Duodenal mucosa (tissue), 2 donors: ENCODE data around the gene CLDN9.

Experiments used
- H3K27ac ChIP-seq: one replicate; pipeline ENCODE4 v1.7.0; 2013; ENCODE audit warnings: low read depth, low read length
- H3K27me3 ChIP-seq, 2 donors: one replicate each; pipeline ENCODE4 v1.7.0; 2013; ENCODE audit warnings: low read length in 2 of 2, control low read depth in 1 of 2; ENCODE audit not compliant: insufficient read depth in 2 of 2, control insufficient read depth in 1 of 2
- H3K36me3 ChIP-seq, 2 donors: one replicate each; pipeline ENCODE4 v1.7.0; 2013; ENCODE audit warnings: low read length in 2 of 2, control low read depth in 1 of 2; ENCODE audit not compliant: insufficient read depth in 2 of 2, control insufficient read depth in 1 of 2
- H3K4me1 ChIP-seq, 2 donors: one replicate each; pipeline ENCODE4 v1.7.0; 2013; ENCODE audit warnings: low read length in 2 of 2, control low read depth in 1 of 2; ENCODE audit not compliant: insufficient read depth in 2 of 2, control insufficient read depth in 1 of 2
- H3K4me3 ChIP-seq, 2 donors: one replicate each; pipeline ENCODE4 v1.7.0; 2013; ENCODE audit warnings: low read length in 2 of 2, low read depth in 1 of 2
- H3K9ac ChIP-seq, 2 donors: one replicate each; pipeline ENCODE4 v1.7.0; 2013; ENCODE audit warnings: low read length in 2 of 2, low read depth in 1 of 2
- H3K9me3 ChIP-seq, 2 donors: one replicate each; pipeline ENCODE4 v1.7.0; 2013; ENCODE audit warnings: low read length in 2 of 2, control low read depth in 1 of 2; ENCODE audit not compliant: control insufficient read depth in 1 of 2

The CLDN9 gene

DNA sequence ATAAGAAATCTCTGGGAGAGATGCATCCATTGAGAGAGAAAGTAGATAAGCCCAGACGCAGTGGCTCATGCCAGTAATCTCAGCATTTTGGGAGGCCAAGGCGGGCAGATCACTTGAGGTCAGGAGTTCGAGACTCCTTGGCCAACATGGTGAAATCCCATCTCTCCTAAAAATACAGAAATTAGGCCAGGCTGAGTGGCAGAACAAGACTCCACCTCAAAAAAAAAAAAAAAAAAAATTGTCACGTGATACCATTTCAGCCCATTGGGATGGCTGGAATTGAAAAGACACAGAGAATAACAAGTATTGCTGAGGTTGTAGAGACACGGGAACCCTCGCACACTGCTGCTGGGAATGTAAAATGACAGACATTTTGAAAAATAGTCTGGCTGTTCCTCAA is 49.8 kb downstream of the CLDN9 start:
- H3K9me3 ChIP-seq: no peaks in the 10 kb centered on the region
- H3K27ac ChIP-seq: no peak overlapping the region
- no peak overlapping the region for H3K4me3 ChIP-seq
- no peaks in the 10 kb centered on the region for H3K27me3 ChIP-seq
- no peak overlapping the region for H3K9ac ChIP-seq
- no peaks in the 10 kb centered on the region for H3K36me3 ChIP-seq
- peaks cover 27 to 31% of the 10 kb centered on the region in 2 donors for H3K4me1 ChIP-seq

DNA sequence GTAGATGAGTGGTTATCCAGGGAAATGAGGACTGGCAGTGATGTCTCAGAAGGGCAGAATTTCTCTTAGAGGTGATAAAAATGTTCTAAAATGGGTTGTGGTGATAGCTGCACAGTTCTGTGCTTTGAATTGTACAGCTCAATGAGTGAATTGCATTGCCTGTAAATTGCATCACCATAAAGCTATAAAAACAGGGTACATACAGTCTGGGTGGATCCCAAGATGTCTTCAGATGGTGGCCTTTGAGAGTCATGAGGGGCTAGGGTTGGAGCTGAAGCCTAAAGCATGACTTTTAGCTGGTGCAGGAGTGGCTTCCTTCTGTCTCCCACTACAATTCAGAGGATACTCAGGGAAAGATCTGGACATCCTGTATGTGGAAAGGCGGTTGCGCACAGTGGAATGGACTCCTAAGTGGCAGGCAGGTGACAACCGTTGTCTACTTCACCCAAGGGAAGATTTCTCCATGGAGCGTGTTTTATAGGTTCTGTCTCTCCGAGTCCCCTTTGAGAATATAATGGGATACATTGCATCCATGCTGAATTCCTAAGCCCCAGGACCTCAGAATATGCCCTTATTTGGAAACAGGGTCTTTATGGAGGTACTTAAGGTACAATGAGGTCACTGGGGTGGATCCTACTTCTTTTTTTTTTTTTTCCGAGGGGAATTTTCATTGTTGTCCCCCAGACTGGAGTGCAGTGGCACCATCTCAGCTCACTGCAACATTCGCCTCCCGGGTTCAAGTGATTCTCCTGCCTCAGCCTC is 51.1 kb downstream of the CLDN9 start:
- Histone ChIP-seq H3K9ac (no peak overlapping the region), H3K4me3 (no peak overlapping the region), H3K4me1 (peaks cover 27 to 34% of the 10 kb centered on the region in 2 donors), H3K27me3 (no peaks in the 10 kb centered on the region), H3K9me3 (no peaks in the 10 kb centered on the region), H3K27ac (no peak overlapping the region), H3K36me3 (peaks cover 0 to 8% of the 10 kb centered on the region in 2 donors)
